DND-41 (cell line): ENCODE measurements around the gene TEX30.

Source experiments
- EZH2 ChIP-seq: IDR thresholded peaks from 3 replicates; pipeline ENCODE4 v1.6.1; 2012; ENCODE audit warnings: borderline replicate concordance, low read depth, mild to moderate bottlenecking, moderate library complexity, low read length, inconsistent platforms; ENCODE audit not compliant: severe bottlenecking
- TF ChIP-seq, protein P1 (sequence below): IDR thresholded peaks from 2 replicates; pipeline ENCODE4 v1.5.1; 2012; ENCODE audit warnings: borderline replicate concordance, low read length, moderate library complexity, mild to moderate bottlenecking; ENCODE audit not compliant: poor library complexity, severe bottlenecking; ENCODE audit errors: extremely low read depth

DNA sequence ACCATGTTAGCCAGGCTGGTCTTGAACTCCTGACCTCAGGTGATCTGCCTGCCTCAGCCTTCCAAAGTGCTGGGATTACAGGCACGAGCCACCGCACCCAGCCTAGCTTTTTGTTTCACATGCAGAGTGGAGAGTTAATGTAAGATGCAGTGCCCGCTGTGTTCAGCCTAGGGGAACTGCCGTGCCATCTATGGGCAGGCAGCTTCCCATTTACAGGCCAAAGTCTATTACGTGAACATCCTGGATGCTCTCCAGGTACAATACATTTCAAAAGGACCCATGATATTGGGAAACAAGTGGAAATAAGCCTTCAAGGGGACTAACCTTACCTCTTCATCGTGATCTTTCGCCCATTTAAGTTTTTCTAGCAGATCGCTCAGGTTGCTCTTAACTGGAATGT is 15.1 kb upstream of the TEX30 start:
- TF ChIP-seq, protein P1, sequence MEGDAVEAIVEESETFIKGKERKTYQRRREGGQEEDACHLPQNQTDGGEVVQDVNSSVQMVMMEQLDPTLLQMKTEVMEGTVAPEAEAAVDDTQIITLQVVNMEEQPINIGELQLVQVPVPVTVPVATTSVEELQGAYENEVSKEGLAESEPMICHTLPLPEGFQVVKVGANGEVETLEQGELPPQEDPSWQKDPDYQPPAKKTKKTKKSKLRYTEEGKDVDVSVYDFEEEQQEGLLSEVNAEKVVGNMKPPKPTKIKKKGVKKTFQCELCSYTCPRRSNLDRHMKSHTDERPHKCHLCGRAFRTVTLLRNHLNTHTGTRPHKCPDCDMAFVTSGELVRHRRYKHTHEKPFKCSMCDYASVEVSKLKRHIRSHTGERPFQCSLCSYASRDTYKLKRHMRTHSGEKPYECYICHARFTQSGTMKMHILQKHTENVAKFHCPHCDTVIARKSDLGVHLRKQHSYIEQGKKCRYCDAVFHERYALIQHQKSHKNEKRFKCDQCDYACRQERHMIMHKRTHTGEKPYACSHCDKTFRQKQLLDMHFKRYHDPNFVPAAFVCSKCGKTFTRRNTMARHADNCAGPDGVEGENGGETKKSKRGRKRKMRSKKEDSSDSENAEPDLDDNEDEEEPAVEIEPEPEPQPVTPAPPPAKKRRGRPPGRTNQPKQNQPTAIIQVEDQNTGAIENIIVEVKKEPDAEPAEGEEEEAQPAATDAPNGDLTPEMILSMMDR, result no peak
- TF ChIP-seq EZH2, result no peak
